ENCODE results near the gene DNAAF9.

The DNAAF9 gene

DNA sequence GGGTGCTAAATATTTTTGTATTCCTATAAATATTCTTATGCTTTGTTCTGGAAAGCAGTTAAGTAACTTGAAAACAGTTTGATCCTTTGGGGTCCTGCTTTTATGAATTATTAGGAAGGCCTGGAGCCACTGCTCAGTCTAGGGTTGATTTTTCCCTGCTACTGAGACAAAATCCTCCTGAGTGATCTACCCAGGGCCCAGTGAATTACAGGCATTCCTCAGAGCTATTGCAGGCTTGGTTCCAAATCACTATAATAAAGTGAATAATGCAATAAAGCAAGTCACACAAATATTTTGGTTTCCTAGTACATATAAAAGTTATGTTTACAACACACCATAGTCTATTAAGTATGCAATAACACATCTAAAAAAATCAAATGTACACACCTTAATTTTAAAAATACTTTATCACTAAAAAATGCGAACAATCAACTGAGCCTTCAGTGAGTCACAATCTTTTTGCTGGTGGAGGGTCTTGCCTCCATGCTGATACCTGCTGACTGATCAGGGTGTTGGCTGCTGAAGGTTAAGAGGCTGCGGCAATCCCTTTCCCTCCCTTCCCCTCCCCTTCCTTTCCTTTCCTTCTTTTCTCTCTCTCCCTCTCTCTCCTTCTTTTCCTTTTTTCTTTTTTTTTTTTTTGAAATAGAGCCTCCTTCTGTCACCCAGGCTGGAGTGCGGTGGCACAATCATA, 43.0 kb downstream of the DNAAF9 start:
- no peak for DNase-seq

DNA sequence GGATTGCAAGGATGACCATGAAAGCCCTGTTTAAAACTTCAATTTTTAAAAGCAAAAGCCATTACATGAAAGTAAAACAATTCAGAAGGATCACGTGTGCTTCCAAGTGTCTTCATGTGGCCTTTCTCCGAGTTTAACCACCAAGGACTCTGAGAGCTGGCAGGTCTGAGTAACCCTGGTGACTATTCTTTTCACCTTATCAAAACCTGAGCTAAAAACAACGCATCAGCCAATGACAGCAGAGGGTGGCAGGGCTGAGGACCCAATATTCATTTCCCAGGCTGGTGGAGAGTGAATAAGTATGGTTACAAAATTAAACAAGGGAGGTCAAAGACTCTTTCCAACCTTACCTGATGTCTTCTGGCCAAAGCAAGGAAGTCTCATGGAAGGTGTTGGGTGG, 46.7 kb downstream of the DNAAF9 start:
- DNase-seq: no peak

DNA sequence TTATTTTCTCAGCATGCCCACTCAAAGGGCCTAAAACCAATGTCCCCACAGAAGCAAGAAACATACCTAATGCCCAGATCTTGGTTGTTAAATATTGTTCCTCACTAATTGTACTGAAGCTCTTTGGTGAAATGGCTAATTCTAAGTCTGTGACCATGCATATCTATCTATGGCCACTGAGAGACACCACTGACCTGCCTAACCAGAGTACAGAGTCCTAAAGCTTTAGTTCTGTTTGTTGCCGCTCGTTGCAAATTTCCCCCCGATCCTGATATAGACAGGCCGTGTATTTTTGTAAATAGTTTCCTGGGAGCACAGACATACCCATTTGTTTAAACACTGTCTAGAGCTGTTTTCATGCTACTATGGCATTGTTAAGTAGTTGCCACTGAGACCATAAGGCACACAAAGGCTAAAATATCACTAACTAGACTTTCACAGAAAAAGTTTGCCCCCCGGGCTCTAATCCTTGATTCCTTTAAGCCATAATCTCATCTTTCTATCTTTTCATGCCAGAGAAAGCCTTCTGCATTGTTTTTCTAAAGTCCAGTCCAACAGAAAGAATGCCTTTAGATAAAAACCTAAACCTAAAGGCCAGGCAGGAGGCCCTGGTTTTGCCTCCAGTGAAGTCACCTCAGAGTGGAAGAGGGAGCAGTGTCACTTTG, 48.7 kb downstream of the DNAAF9 start:
- no peak for DNase-seq

Data from activated naive CD4-positive, alpha-beta T cell treated with anti-CD3 and anti-CD28 coated beads, Interleukin-2, amount 50 U/mL, for 16 hours (primary cell).